ENCODE measurements around the gene C1QTNF6.

The C1QTNF6 gene

DNA sequence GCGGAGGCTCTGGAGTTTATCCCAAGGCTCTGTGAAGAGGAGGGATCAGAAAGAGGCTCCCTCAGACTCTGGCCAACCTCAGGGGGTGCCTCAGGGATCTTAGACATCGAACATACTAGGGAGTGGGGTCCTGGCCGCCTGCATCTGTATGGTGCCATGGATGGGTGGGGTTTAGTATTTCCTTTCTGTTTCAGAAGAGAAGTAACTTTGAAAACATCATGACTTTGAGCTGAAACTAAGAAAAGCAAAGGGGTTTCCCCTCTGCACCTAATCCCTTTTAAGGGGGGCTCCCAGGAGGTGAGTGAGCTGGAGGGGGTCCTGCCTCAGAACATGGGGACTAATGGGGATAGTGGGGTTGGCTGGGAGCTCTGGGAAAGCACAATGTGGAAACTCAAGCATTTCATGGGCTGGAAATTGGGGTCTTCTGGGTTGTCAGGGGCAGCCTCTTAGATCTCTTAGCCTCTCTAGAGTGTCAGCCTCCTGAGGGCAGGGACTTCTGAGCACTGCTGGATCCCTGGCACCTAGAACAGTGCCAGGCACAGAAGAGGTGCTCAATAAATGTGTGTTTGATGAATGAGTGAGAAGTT, 36.0 kb upstream of the C1QTNF6 start:
- peaks cover 14% of the 10 kb centered on the region for H3K4me1 Mint-ChIP-seq
- no peak for DNase-seq
- H3K9me3 Mint-ChIP-seq, result peaks cover 3% of the 10 kb centered on the region
- no peak overlapping the region for H3K27ac Mint-ChIP-seq
- no peaks in the 10 kb centered on the region for H3K36me3 Mint-ChIP-seq (ENCODE audit: low read depth)
- H3K27me3 Mint-ChIP-seq (ENCODE audit: low read depth, poor library complexity), result peaks cover 24% of the 10 kb centered on the region
- TF ChIP-seq, protein P1, sequence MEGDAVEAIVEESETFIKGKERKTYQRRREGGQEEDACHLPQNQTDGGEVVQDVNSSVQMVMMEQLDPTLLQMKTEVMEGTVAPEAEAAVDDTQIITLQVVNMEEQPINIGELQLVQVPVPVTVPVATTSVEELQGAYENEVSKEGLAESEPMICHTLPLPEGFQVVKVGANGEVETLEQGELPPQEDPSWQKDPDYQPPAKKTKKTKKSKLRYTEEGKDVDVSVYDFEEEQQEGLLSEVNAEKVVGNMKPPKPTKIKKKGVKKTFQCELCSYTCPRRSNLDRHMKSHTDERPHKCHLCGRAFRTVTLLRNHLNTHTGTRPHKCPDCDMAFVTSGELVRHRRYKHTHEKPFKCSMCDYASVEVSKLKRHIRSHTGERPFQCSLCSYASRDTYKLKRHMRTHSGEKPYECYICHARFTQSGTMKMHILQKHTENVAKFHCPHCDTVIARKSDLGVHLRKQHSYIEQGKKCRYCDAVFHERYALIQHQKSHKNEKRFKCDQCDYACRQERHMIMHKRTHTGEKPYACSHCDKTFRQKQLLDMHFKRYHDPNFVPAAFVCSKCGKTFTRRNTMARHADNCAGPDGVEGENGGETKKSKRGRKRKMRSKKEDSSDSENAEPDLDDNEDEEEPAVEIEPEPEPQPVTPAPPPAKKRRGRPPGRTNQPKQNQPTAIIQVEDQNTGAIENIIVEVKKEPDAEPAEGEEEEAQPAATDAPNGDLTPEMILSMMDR (IDR thresholded peaks at IDR 0.05), result no peak
- no peak overlapping the region for H3K4me3 Mint-ChIP-seq

DNA sequence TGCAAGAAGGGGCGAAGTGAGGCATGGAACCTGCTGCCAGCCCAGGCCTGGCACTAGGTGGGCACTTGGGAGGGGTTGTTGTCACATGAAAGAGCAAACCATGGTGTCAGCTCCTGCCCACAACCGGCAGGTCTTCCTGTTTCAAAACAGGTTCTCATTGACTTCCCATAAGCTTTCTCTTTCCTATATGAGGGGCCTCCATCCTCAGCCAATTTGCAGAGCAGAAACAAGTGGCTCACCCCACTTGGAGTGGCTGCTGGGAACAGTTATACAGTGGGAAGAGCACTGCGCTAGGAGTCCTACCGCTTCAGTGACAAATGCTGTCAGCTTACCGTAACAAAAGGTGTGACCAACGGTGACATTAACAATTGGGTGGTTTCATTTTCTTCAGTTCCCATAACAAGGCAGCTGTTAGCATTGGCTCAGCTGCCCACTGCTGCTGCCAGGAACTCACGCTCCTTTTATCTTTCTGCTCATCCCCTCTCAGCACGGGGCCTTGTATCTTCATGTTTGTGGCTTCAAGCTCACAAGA, 34.5 kb upstream of the C1QTNF6 start:
- TF ChIP-seq, protein P1 (IDR thresholded peaks at IDR 0.05), result no peak
- no peak overlapping the region for H3K27ac Mint-ChIP-seq
- H3K27me3 Mint-ChIP-seq (ENCODE audit: low read depth, poor library complexity), result peaks cover 36% of the 10 kb centered on the region
- peaks cover 3% of the 10 kb centered on the region for H3K9me3 Mint-ChIP-seq
- peaks cover 13% of the 10 kb centered on the region for H3K4me1 Mint-ChIP-seq
- H3K4me3 Mint-ChIP-seq, result no peak overlapping the region
- no peak for DNase-seq
- H3K36me3 Mint-ChIP-seq (ENCODE audit: low read depth), result no peaks in the 10 kb centered on the region

DNA sequence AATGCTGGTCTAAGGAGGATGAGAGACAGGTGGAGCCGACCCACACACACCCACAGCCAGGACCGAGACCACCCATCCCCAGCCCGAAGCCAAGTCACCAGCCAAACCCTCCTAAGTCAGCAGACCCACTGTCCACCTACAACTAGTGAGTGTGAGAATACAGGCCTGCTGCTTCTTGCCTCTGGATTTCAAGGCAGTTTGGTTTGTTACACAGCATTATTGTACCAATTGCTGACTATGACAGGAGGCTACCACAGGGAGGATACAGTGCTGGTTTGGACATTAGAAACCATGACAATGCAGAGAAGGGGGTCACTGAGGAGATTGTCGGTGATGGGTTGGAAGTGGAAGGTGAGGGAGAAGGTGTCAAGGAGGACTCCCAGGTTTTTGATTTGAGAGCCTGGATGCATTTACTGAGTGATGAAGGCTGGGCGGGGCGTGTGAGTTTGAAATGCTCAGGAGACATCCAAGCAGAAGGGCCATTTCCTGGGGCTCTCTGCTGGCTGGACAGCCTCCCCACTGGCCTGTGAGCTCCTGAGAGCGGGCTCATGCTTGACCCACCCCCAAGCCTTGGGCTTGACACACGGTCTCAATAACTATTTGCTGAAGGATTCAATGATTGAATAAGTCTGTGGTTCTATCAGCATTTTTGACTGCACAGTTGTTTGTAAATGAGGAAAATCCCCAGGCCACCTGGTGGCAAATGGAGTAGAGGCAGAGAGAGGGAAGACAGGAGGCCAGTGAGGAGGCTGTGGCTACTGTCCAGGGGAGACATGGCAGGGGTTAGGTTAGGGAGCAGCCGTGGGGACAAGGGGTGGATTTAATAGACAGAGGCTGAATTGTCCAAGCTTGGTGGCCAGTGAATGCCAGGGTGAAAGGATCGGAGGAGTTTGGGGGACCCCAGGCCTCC, 33.6 kb upstream of the C1QTNF6 start:
- Mint-ChIP-seq H3K9me3 (peaks cover 3% of the 10 kb centered on the region), H3K27ac (no peak overlapping the region), H3K4me3 (no peak overlapping the region), H3K4me1 (peaks cover 13% of the 10 kb centered on the region), H3K36me3 (ENCODE audit: low read depth) (no peaks in the 10 kb centered on the region), H3K27me3 (ENCODE audit: low read depth, poor library complexity) (peaks cover 37% of the 10 kb centered on the region)
- TF ChIP-seq, protein P1 (IDR thresholded peaks at IDR 0.05), result no peak
- DNase-seq, result no peak

DNA sequence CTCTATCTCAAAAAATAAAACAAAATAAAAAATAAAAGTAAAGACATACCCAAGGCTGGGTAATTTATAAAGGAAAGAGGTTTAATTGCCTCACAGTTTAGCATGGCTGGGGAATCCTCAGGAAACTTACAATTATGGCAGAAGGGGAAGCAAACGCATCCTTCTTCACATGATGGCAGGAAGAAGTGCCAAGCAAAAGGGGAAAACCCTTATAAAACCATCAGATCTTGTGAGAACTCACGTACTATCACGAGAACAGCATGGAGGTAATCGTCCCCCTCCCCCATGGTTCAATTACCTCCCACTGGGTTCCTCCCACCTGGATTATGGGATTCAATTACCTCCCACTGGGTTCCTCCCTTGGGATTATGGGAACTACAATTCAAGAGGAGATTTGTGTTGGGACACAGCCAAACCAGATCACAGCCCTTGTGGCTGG, 32.5 kb upstream of the C1QTNF6 start:
- Mint-ChIP-seq H3K9me3 (peaks cover 3% of the 10 kb centered on the region), H3K36me3 (ENCODE audit: low read depth) (no peaks in the 10 kb centered on the region), H3K4me3 (no peak overlapping the region), H3K27ac (no peak overlapping the region), H3K27me3 (ENCODE audit: low read depth, poor library complexity) (peaks cover 34% of the 10 kb centered on the region), H3K4me1 (peaks cover 13% of the 10 kb centered on the region)
- no peak for DNase-seq
- TF ChIP-seq, protein P1 (IDR thresholded peaks at IDR 0.05), result no peak

DNA sequence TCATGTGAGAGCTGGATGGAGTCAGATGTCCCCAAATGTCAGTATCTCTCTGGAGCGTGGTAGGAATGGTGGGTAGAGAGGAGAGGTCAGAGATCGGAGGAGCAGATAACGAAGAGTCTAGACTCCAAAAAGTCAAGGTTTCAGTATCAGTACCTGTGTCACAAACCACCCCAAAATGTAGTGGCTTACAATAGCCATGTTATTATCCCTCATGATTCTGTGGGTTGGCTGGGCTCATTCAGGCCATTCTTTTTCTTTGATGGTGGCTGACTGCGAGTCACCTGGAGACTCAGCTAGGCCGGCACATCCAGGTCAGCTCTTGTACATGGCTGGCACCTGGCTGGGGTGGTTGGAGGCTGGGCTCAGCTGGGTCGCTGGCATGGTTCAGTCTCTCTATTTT, 31.5 kb upstream of the C1QTNF6 start:
- TF ChIP-seq, protein P1 (IDR thresholded peaks at IDR 0.05), result no peak
- H3K4me1 Mint-ChIP-seq, result peaks cover 19% of the 10 kb centered on the region
- peaks cover 3% of the 10 kb centered on the region for H3K9me3 Mint-ChIP-seq
- peaks cover 32% of the 10 kb centered on the region for H3K27me3 Mint-ChIP-seq (ENCODE audit: low read depth, poor library complexity)
- no peak for DNase-seq
- H3K4me3 Mint-ChIP-seq, result no peak overlapping the region
- no peak overlapping the region for H3K27ac Mint-ChIP-seq
- H3K36me3 Mint-ChIP-seq (ENCODE audit: low read depth), result no peaks in the 10 kb centered on the region

Data from nephron progenitor cell (in vitro differentiated cells).